Testis (tissue), 3 donors: ENCODE results near the gene LDLRAD4. TPM values are rescaled to one million over a fixed set of nuclear protein-coding genes. Genes with fewer than 3 reads are reported as not detected.
"Not testable (repeated sequence)": the region's sequence is repeated elsewhere in the genome, so short reads cannot be mapped to it uniquely, and the experiment has no call there.

Experiments used
- DNase-seq: peaks from one replicate; pipeline ENCODE4 v3.0.0-alpha.2; 2019
- H3K27ac ChIP-seq, 2 donors: fragments of 200-600 bp; sonication (generic); one replicate each; pipeline ENCODE4 v1.5.1; 2019
- H3K27me3 ChIP-seq: fragments of 200-600 bp; sonication (generic); one replicate; pipeline ENCODE4 v1.5.1; 2019
- H3K36me3 ChIP-seq: fragments of 200-600 bp; sonication (generic); one replicate; pipeline ENCODE4 v1.5.1; 2017; ENCODE audit warnings: low read depth; ENCODE audit errors: missing control alignments
- H3K4me1 ChIP-seq: fragments of 200-600 bp; sonication (generic); one replicate; pipeline ENCODE4 v1.5.1; 2019
- H3K4me3 ChIP-seq, 2 donors: fragments of 200-600 bp; sonication (generic); one replicate each; pipeline ENCODE4 v1.5.1; 2017 to 2019
- H3K9me3 ChIP-seq: fragments of 200-600 bp; sonication (generic); one replicate; pipeline ENCODE4 v1.5.1; 2017
- POLR2A ChIP-seq: fragments of 450-650 bp; IDR thresholded peaks from one replicate; pipeline ENCODE4 v1.6.1; 2017; ENCODE audit warnings: antibody characterized with exemption, mild to moderate bottlenecking, moderate library complexity
- WGBS, 2 donors: methylation state at CpG; one replicate each; pipeline ENCODE4 v1.1.5; 2018; 5-methylcytosine and 5-hydroxymethylcytosine counted together
- intact Hi-C: fragments of 100-400 bp; cut with DNase I; formaldehyde crosslinking; loops from one replicate; pipeline ENCODE4 v1.15.1; 2023; ENCODE audit warnings: low total_unique reads
- polyA plus RNA-seq: library from polyadenylated mRNA; stranded (reverse); fragments of 350-450 nt; fragmentation: Illumina TruSeq; extraction: RNeasy Lipid Tissue Mini Kit (QIAGEN cat#74804); gene quantifications from one replicate; pipeline ENCODE4 v1.2.3, GENCODE V29; 2014; ENCODE audit warnings: low read depth, low replicate concordance; ENCODE audit not compliant: insufficient read depth
- total RNA-seq, 2 donors: library from RNA; depleted of rRNA; stranded (reverse); fragments of >200 nt; gene quantifications; one replicate each; pipeline ENCODE4 v1.2.3, GENCODE V29; 2016
- TF ChIP-seq, protein P1 (sequence below), 3 experiments: fragments of 450-650 bp in 2 of 3; fragments of 200-600 bp in 1 of 3; sonication (generic) in 1 of 3; IDR thresholded peaks; one replicate each; pipeline ENCODE4 v1.5.1; 2016 to 2019; ENCODE audit warnings: antibody characterized with exemption in 3 of 3, mild to moderate bottlenecking in 2 of 3, moderate library complexity in 1 of 3

LDLRAD4 gene
- total and polyA plus RNA-seq, 3 donors from 2014 or later = 22.0 to 42.2 (median 25.9) TPM

DNA sequence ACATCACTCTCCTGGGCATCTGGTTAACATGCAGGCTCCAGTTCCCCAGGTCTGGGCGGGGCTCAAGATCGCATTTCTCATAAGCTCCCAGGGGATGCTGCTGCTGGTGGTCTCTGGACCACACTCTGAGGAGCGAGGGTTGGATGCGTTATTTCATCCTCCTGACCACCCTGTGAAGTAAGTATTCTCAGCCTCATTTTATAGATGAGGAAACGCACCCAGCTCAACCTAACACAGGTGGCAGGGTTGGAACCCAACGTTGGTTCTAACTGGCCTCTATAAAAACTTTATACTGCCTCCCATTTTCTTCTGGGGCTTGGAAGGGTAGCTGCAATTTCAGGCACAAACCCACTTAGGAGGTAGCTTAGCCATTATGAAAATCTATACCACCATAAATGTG is 387.3 kb downstream of the LDLRAD4 start:
- no peak overlapping the region for H3K4me3 ChIP-seq
- no peaks in the 10 kb centered on the region for H3K36me3 ChIP-seq
- H3K27me3 ChIP-seq = no peaks in the 10 kb centered on the region
- peak; percentile 6 for DNase-seq
- no peaks in the 10 kb centered on the region for H3K9me3 ChIP-seq
- no peak overlapping the region for H3K27ac ChIP-seq
- WGBS, 2 donors = 87 to 88% methylated on average over 5 to 6 of the region's 6 CpGs
- intact Hi-C loops = no loop called here
- peaks cover 5% of the 10 kb centered on the region for H3K4me1 ChIP-seq
- TF ChIP-seq POLR2A = no peak
- TF ChIP-seq, protein P1, sequence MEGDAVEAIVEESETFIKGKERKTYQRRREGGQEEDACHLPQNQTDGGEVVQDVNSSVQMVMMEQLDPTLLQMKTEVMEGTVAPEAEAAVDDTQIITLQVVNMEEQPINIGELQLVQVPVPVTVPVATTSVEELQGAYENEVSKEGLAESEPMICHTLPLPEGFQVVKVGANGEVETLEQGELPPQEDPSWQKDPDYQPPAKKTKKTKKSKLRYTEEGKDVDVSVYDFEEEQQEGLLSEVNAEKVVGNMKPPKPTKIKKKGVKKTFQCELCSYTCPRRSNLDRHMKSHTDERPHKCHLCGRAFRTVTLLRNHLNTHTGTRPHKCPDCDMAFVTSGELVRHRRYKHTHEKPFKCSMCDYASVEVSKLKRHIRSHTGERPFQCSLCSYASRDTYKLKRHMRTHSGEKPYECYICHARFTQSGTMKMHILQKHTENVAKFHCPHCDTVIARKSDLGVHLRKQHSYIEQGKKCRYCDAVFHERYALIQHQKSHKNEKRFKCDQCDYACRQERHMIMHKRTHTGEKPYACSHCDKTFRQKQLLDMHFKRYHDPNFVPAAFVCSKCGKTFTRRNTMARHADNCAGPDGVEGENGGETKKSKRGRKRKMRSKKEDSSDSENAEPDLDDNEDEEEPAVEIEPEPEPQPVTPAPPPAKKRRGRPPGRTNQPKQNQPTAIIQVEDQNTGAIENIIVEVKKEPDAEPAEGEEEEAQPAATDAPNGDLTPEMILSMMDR (IDR thresholded peaks at IDR 0.05) = no peak

DNA sequence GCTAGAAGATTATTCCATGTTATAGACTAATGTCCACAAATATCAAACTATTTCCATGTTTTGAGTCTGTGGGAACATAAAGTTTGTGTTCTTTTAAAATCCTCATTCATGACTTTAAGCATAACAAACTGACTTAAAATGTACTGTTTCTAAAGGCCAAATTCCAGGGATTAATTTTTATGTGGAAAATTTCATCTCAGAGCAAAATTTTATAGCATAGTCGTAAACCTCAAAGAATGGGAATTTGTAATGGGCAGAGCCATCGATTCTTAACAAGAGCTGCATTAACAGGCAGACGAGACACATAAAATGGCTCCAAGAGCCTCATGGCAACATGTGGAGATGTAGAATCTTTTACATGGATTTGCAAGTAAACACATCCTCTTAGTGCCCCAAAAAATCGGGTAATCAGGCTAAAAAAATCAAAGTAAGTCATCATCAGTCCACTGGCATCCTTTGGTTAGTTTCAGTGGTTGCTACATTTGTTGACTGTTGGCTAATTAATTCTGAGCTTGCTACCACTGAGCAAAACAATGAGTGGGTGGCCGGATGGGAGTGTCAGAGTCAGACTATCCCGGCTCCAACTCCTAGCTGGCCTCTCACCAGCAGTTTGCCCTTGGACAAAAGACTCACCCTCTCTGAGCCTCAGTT is 388.2 kb downstream of the LDLRAD4 start:
- peak; percentile 8 for DNase-seq
- peaks cover 5% of the 10 kb centered on the region for H3K4me1 ChIP-seq
- no peaks in the 10 kb centered on the region for H3K36me3 ChIP-seq
- TF ChIP-seq, protein P1 (IDR thresholded peaks at IDR 0.05) = no peak
- no peak for TF ChIP-seq POLR2A
- intact Hi-C loops = no loop called here
- H3K27ac ChIP-seq = no peak overlapping the region
- no peaks in the 10 kb centered on the region for H3K27me3 ChIP-seq
- H3K4me3 ChIP-seq = no peak overlapping the region
- 54 to 62% methylated on average over 6 of the region's 6 CpGs for WGBS, 2 donors
- no peaks in the 10 kb centered on the region for H3K9me3 ChIP-seq

DNA sequence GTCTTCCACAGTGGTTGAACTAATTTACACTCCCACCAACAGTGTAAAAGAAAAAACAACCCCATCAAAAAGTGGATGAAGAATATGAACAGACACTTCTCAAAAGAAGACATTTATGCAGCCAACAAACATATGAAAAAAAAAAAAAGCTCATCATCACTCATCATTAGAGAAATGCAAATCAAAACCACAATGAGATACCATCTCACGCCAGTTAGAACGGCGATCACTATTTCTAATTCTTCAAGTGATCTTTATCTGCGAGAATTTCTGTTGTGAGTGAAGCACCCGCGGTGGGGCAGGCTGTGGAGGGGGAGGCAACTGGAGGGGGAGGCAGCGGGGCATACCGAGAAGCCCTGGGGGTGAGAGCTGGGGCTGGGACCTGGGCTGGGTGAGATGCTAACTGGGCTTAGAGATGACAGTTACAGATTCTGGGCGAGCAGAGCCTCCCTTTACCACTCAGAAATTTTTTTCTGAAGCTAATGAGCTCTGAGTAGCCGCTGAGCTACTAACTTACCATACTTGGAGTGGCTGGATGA is 389.5 kb downstream of the LDLRAD4 start:
- H3K36me3 ChIP-seq, H3K9me3 ChIP-seq, H3K27me3 ChIP-seq, H3K27ac ChIP-seq, H3K4me1 ChIP-seq, H3K4me3 ChIP-seq, intact Hi-C loops, DNase-seq: not testable (repeated sequence)
- WGBS, 2 donors = 88 to 95% methylated on average over 10 of the region's 10 CpGs

DNA sequence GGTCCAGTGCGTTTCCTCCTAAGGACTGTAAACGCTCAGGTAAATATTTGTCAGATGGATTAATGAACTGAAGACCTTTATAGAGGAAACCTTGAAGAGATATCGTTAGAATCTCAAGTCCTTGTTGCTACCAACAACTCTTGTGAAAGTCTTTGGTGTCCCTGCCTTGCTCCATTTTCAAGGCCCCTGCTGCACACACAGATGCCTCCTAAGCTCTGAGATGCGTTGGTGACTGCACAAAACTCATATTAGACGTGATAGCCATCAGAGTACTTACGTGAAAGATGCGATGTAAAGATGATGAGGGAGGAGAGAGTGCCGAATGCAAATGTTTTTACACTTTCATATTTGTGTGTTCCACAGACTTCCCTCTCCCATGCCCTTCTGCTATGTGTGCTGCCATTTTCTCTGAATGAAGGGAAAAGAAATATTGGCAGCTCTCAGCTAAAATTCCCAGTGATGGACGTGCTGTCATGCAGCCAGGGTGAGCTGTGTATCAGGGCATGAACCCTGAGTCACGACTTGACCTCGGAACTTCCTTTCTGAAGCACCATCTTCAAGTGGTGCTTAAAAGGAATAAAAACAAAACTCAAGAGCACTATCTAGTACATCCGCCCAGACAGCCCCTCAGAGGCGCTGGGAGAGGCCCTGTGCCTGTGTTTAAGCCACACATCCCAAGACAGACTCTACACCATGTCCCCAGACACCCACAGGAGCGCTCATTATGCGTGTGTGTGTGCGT is 390.4 kb downstream of the LDLRAD4 start:
- TF ChIP-seq POLR2A = no peak
- TF ChIP-seq, protein P1 (IDR thresholded peaks at IDR 0.05) = no peak
- WGBS, 2 donors = 86 to 90% methylated on average over 16 of the region's 16 CpGs
- intact Hi-C loops = no loop called here

DNA sequence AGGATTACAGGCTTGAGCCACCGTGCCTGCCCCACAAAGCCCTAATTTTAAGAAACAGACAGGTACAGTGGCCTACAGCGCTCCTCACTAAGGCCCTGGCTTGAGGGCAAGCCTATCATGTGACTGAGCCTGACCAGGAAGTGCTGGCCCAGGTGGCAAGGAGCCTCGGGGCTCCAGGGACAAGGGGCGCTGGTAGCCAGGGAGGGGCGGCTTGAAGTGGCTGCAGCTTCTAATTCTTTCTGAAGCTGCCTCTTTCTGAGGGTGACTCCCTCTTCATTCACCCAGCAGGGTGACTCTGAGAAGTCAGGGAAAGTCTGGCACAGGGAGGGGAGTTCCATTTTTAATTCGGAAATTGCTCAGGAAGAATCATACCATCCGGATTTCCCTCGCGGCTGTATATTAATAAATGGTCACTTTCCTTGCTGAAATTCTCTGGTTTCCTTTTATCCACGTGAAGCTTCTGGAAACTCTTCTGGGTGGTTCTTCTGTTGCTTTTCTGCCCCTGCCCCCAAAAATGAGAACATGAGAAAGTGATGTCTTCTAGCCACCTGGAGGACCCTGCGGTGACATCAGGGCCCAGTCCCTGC is 392.1 kb downstream of the LDLRAD4 start:
- 57 to 62% methylated on average over 11 of the region's 11 CpGs for WGBS, 2 donors
- peaks cover 5% of the 10 kb centered on the region for H3K4me1 ChIP-seq
- H3K27ac ChIP-seq = peak overlapping the region; percentile 66 to 68

More for the DNA sequence above, 390.4 kb downstream of the LDLRAD4 start:
- peaks cover 5% of the 10 kb centered on the region for H3K4me1 ChIP-seq
- peak; percentile 8 for DNase-seq
- H3K36me3 ChIP-seq = no peaks in the 10 kb centered on the region
- H3K4me3 ChIP-seq = no peak overlapping the region
- H3K27me3 ChIP-seq = no peaks in the 10 kb centered on the region
- no peaks in the 10 kb centered on the region for H3K9me3 ChIP-seq
- no peak overlapping the region for H3K27ac ChIP-seq

More for the DNA sequence above, 392.1 kb downstream of the LDLRAD4 start:
- TF ChIP-seq, protein P1 (IDR thresholded peaks at IDR 0.05) = no peak
- TF ChIP-seq POLR2A = no peak
- Histone ChIP-seq H3K36me3 (no peaks in the 10 kb centered on the region), H3K9me3 (no peaks in the 10 kb centered on the region), H3K4me3 (peak overlapping the region in 1 of 2 donors; percentile 33), H3K27me3 (no peaks in the 10 kb centered on the region)
- intact Hi-C loops = no loop called here
- DNase-seq = peak; percentile 12
